ENCODE data around the gene TSR3.

DNA sequence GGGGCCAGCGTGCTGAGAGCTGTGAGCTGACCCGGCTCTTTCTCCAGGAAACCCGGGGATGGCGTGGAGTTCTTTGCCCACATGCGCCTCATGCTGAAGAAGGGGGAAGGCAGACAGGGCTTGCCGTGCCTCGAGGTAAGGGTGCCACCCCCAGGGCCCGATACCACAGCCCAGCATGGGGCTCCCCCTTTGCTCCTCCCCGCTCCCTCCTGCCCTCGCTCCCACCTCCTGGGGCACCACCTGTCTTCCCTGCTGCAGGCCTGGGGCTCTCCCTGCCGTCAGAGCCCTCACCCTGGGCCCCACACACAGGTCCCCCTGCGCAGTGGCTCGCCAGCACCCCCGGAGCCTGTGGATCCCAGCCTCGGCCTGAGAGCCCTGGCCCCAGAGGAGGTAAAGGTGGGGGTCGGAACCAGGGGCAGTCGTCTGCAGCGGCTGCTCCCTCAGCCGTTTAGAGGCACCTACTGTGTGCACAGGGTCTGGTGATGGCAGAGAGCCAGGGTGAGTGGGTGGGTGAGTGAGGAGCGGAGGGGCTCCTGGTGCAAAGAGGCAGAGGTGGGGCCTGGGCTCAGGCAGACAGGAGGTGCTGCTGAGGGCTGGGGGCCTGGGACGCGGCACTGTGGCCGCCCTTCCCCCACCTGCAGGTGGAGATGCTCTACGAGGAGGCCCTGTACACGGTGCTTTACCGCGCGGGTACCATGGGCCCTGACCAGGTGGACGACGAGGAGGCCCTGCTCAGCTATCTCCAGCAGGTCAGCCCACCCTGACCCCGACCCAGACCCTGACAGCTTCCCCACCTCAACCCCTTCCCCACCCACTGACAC lies 12.6 kb downstream of the TSR3 start:
- TF ChIP-seq, protein P1, sequence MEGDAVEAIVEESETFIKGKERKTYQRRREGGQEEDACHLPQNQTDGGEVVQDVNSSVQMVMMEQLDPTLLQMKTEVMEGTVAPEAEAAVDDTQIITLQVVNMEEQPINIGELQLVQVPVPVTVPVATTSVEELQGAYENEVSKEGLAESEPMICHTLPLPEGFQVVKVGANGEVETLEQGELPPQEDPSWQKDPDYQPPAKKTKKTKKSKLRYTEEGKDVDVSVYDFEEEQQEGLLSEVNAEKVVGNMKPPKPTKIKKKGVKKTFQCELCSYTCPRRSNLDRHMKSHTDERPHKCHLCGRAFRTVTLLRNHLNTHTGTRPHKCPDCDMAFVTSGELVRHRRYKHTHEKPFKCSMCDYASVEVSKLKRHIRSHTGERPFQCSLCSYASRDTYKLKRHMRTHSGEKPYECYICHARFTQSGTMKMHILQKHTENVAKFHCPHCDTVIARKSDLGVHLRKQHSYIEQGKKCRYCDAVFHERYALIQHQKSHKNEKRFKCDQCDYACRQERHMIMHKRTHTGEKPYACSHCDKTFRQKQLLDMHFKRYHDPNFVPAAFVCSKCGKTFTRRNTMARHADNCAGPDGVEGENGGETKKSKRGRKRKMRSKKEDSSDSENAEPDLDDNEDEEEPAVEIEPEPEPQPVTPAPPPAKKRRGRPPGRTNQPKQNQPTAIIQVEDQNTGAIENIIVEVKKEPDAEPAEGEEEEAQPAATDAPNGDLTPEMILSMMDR (conservative IDR thresholded peaks at IDR 0.05; ENCODE audit: low read depth, low read length) = no peak
- no peak for TF ChIP-seq EZH2 (IDR thresholded peaks at IDR 0.05; ENCODE audit: low read length, unreplicated experiment)
